ENCODE results near the gene TMEM163.

Gene TMEM163

GRCh38 chr2:134465228-134466105, 253.3 kb downstream of the TMEM163 start:
- Histone ChIP-seq H3K9me3 (no peaks in the 10 kb centered on the region), H3K36me3 (no peaks in the 10 kb centered on the region), H3K4me1 (no peaks in the 10 kb centered on the region), H3K27ac (no peak overlapping the region), H3K27me3 (no peaks in the 10 kb centered on the region), H3K4me3 (no peak overlapping the region)
- intact Hi-C loops (cut with DNase I; ENCODE audit: low total_unique reads) = no loop called here
- DNase-seq = peak in 1 of 2 donors; percentile 15
- TF ChIP-seq CTCF (IDR thresholded peaks at IDR 0.05) = no peak

- TF ChIP-seq CTCF (IDR thresholded peaks at IDR 0.05) = no peak
- H3K27me3 ChIP-seq = no peaks in the 10 kb centered on the region
- no peaks in the 10 kb centered on the region for H3K4me1 ChIP-seq
- peak in 1 of 2 donors; percentile 20 for DNase-seq
- H3K4me3 ChIP-seq = no peak overlapping the region
- H3K27ac ChIP-seq = no peak overlapping the region
- intact Hi-C loops (cut with DNase I; ENCODE audit: low total_unique reads) = no loop called here
- no peaks in the 10 kb centered on the region for H3K9me3 ChIP-seq
- H3K36me3 ChIP-seq = no peaks in the 10 kb centered on the region
Measured at GRCh38 chr2:134463699-134464022, 255.1 kb downstream of the TMEM163 start.

GRCh38 chr2:134462791-134463698, 255.8 kb downstream of the TMEM163 start:
- intact Hi-C loops (cut with DNase I; ENCODE audit: low total_unique reads) = no loop called here
- TF ChIP-seq CTCF (IDR thresholded peaks at IDR 0.05) = no peak
- DNase-seq = peak in 1 of 2 donors; percentile 35

GRCh38 chr2:134462275-134462674, 256.5 kb downstream of the TMEM163 start:
- no peaks in the 10 kb centered on the region for H3K36me3 ChIP-seq
- no peaks in the 10 kb centered on the region for H3K9me3 ChIP-seq
- H3K4me1 ChIP-seq = no peaks in the 10 kb centered on the region
- DNase-seq = no peak
- no peak overlapping the region for H3K4me3 ChIP-seq
- no peak overlapping the region for H3K27ac ChIP-seq
- intact Hi-C loops (cut with DNase I; ENCODE audit: low total_unique reads) = no loop called here
- no peaks in the 10 kb centered on the region for H3K27me3 ChIP-seq
- no peak for TF ChIP-seq CTCF (IDR thresholded peaks at IDR 0.05)

More at GRCh38 chr2:134462791-134463698, 255.8 kb downstream of the TMEM163 start:
- H3K27me3 ChIP-seq = no peaks in the 10 kb centered on the region
- no peaks in the 10 kb centered on the region for H3K9me3 ChIP-seq
- H3K36me3 ChIP-seq = no peaks in the 10 kb centered on the region
- H3K4me3 ChIP-seq = no peak overlapping the region
- no peaks in the 10 kb centered on the region for H3K4me1 ChIP-seq
- no peak overlapping the region for H3K27ac ChIP-seq

- H3K4me3 ChIP-seq = no peak overlapping the region
- peak in 1 of 2 donors; percentile 38 for DNase-seq
- no peaks in the 10 kb centered on the region for H3K4me1 ChIP-seq
- H3K27me3 ChIP-seq = no peaks in the 10 kb centered on the region
- H3K9me3 ChIP-seq = no peaks in the 10 kb centered on the region
- intact Hi-C loops (cut with DNase I; ENCODE audit: low total_unique reads) = no loop called here
- H3K36me3 ChIP-seq = no peaks in the 10 kb centered on the region
- TF ChIP-seq CTCF (IDR thresholded peaks at IDR 0.05) = no peak
- no peak overlapping the region for H3K27ac ChIP-seq
Measured at GRCh38 chr2:134461511-134461910, 257.3 kb downstream of the TMEM163 start.
